ENCODE data around the gene CACYBP. TPM values are rescaled to one million over a fixed set of nuclear protein-coding genes. Genes with fewer than 3 reads are reported as not detected.

The CACYBP gene
- total RNA-seq, 1 donor: 71.7 TPM

GRCh38 chr1:174958396-174958795, 41.4 kb upstream of the CACYBP start:
- H3K79me2 ChIP-seq (ENCODE audit: insufficient read depth, low read length): no peaks in the 10 kb centered on the region
- H2AFZ ChIP-seq (ENCODE audit: low read length): no peak overlapping the region
- H3K4me3 ChIP-seq (ENCODE audit: insufficient read depth, low read length): no peak overlapping the region
- no peak overlapping the region for H3K4me2 ChIP-seq (ENCODE audit: insufficient read depth, low read length)
- no peaks in the 10 kb centered on the region for H3K27me3 ChIP-seq (ENCODE audit: insufficient read depth, low read length)
- DNase-seq (ENCODE audit: insufficient read length, low spot score, missing footprints): no peak
- no peaks in the 10 kb centered on the region for H3K9me3 ChIP-seq (ENCODE audit: low read depth, low read length)
- no peaks in the 10 kb centered on the region for H3K36me3 ChIP-seq (ENCODE audit: insufficient read depth, low read length)
- H3K4me1 ChIP-seq (ENCODE audit: insufficient read depth, low read length): no peaks in the 10 kb centered on the region
- H4K20me1 ChIP-seq (ENCODE audit: insufficient read depth, low read length): no peaks in the 10 kb centered on the region
- H3K27ac ChIP-seq (ENCODE audit: low read depth, low read length): no peak overlapping the region
- TF ChIP-seq CTCF (IDR thresholded peaks at IDR 0.05; ENCODE audit: extremely low read depth, low read depth, low read length): no peak

GRCh38 chr1:174960362-174960761, 39.4 kb upstream of the CACYBP start:
- Histone ChIP-seq H3K4me2 (ENCODE audit: insufficient read depth, low read length) (no peak overlapping the region), H3K79me2 (ENCODE audit: insufficient read depth, low read length) (no peaks in the 10 kb centered on the region), H3K27ac (ENCODE audit: low read depth, low read length) (no peak overlapping the region), H2AFZ (ENCODE audit: low read length) (no peak overlapping the region), H4K20me1 (ENCODE audit: insufficient read depth, low read length) (no peaks in the 10 kb centered on the region), H3K36me3 (ENCODE audit: insufficient read depth, low read length) (no peaks in the 10 kb centered on the region), H3K4me1 (ENCODE audit: insufficient read depth, low read length) (no peaks in the 10 kb centered on the region), H3K27me3 (ENCODE audit: insufficient read depth, low read length) (no peaks in the 10 kb centered on the region), H3K9me3 (ENCODE audit: low read depth, low read length) (no peaks in the 10 kb centered on the region), H3K4me3 (ENCODE audit: insufficient read depth, low read length) (no peak overlapping the region)
- DNase-seq (ENCODE audit: insufficient read length, low spot score, missing footprints): no peak
- TF ChIP-seq CTCF (IDR thresholded peaks at IDR 0.05; ENCODE audit: extremely low read depth, low read depth, low read length): no peak

- no peak overlapping the region for H3K4me3 ChIP-seq (ENCODE audit: insufficient read depth, low read length)
- H2AFZ ChIP-seq (ENCODE audit: low read length): no peak overlapping the region
- DNase-seq (ENCODE audit: insufficient read length, low spot score, missing footprints): no peak
- no peak overlapping the region for H3K27ac ChIP-seq (ENCODE audit: low read depth, low read length)
- TF ChIP-seq CTCF (IDR thresholded peaks at IDR 0.05; ENCODE audit: extremely low read depth, low read depth, low read length): no peak
- H3K79me2 ChIP-seq (ENCODE audit: insufficient read depth, low read length): no peaks in the 10 kb centered on the region
- H3K4me1 ChIP-seq (ENCODE audit: insufficient read depth, low read length): peaks cover 6% of the 10 kb centered on the region
- H3K9me3 ChIP-seq (ENCODE audit: low read depth, low read length): no peaks in the 10 kb centered on the region
- H3K36me3 ChIP-seq (ENCODE audit: insufficient read depth, low read length): no peaks in the 10 kb centered on the region
- H4K20me1 ChIP-seq (ENCODE audit: insufficient read depth, low read length): no peaks in the 10 kb centered on the region
- H3K27me3 ChIP-seq (ENCODE audit: insufficient read depth, low read length): no peaks in the 10 kb centered on the region
- no peak overlapping the region for H3K4me2 ChIP-seq (ENCODE audit: insufficient read depth, low read length)
These were observed 36.1 kb upstream of the CACYBP start for GRCh38 chr1:174963529-174964125.

GRCh38 chr1:174964261-174964971, 35.3 kb upstream of the CACYBP start:
- no peaks in the 10 kb centered on the region for H3K79me2 ChIP-seq (ENCODE audit: insufficient read depth, low read length)
- H3K9me3 ChIP-seq (ENCODE audit: low read depth, low read length): no peaks in the 10 kb centered on the region
- H3K36me3 ChIP-seq (ENCODE audit: insufficient read depth, low read length): no peaks in the 10 kb centered on the region
- peaks cover 13% of the 10 kb centered on the region for H3K4me1 ChIP-seq (ENCODE audit: insufficient read depth, low read length)
- no peaks in the 10 kb centered on the region for H3K27me3 ChIP-seq (ENCODE audit: insufficient read depth, low read length)
- DNase-seq (ENCODE audit: insufficient read length, low spot score, missing footprints): no peak
- H3K4me3 ChIP-seq (ENCODE audit: insufficient read depth, low read length): no peak overlapping the region
- no peak overlapping the region for H2AFZ ChIP-seq (ENCODE audit: low read length)
- no peak overlapping the region for H3K4me2 ChIP-seq (ENCODE audit: insufficient read depth, low read length)
- no peaks in the 10 kb centered on the region for H4K20me1 ChIP-seq (ENCODE audit: insufficient read depth, low read length)
- TF ChIP-seq CTCF (IDR thresholded peaks at IDR 0.05; ENCODE audit: extremely low read depth, low read depth, low read length): no peak
- no peak overlapping the region for H3K27ac ChIP-seq (ENCODE audit: low read depth, low read length)

Measured in osteoblast (primary cell).